ENCODE measurements around the gene SCGB1D4.

SCGB1D4 gene

GRCh38 chr11:62280452-62280851 lies 18.4 kb downstream of the SCGB1D4 start:
- no peak for DNase-seq (ENCODE audit: low spot score)

GRCh38 chr11:62273789-62274275 lies 25.0 kb downstream of the SCGB1D4 start:
- no peak for DNase-seq (ENCODE audit: low spot score)

DNA sequence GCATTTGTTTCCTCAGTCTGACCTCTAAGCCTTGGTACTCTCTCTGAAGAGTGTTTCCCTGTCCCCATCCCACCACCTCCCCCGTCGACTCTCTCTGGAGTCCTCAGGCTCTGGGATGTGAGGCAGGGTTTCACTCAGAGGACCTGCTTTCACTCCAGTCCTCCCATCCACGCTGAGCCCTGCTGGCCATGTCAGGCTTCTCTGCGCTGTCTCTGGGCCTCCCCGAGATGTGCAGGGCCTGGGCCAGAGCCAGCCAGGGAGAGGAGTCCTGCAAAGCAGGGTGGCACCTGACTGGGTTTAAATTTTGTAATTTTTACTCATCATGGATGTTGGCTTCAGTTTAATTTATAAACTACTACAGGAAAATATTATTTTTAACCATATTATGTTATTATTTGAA lies 25.6 kb downstream of the SCGB1D4 start:
- DNase-seq (ENCODE audit: low spot score) = no peak

DNA sequence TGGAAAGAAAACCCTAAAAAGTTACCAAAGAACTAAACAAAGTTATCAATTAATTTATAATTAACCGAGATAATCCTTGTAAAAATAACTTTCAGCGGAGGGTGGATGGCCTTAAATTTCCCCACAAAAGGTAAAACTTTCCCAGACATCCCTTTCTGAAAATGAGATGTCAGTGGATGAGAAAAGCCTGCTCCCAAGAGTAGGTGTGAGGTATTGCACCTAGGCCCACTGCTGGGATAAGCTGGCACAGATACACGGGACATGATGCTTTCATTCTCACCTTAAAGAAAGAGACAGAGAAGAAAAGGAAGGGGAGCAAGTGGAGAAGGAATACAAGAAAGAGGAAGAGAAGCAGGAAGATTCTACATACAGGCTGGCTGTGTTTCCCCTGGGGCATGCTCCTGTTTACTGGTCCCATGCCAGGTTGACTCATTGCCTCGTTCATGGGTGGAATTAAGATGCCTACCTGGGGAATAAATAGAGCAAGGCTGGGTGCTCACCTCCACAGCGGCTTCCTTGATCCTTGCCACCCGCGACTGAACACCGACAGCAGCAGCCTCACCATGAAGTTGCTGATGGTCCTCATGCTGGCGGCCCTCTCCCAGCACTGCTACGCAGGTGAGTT lies 29.1 kb downstream of the SCGB1D4 start, which contains the start of gene SCGB2A2:
Gene SCGB2A2 (plus strand): TSS at position 505 of the 625 bp plus-strand sequence. CDS start 59 bp downstream, at position 564.
- DNase-seq (ENCODE audit: low spot score) = no peak

GRCh38 chr11:62267576-62267975 lies 31.3 kb downstream of the SCGB1D4 start:
- no peak for DNase-seq (ENCODE audit: low spot score)

GRCh38 chr11:62267050-62267449 lies 31.8 kb downstream of the SCGB1D4 start:
- DNase-seq (ENCODE audit: low spot score) = no peak

DNA sequence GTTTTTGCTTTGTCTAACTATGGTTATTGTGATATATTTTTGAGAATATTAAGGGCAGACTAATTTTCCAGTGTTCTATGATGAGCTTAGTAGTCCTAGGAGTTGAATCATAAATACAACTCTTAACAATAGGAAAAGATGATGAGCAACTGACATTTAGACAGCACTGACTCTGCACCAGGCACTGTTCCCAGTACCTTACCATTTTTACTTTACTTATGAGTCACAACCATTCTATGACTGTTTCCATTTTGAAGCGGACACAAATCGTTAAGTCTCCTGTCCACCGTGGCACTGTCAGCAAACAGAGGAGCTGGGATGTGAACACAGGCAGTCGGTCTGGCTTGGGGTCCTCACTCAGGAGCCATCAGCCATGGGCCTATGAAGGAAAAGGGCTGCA lies 32.3 kb downstream of the SCGB1D4 start:
- DNase-seq (ENCODE audit: low spot score) = no peak

GRCh38 chr11:62264004-62264403 lies 34.9 kb downstream of the SCGB1D4 start:
- DNase-seq (ENCODE audit: low spot score) = no peak

DNA sequence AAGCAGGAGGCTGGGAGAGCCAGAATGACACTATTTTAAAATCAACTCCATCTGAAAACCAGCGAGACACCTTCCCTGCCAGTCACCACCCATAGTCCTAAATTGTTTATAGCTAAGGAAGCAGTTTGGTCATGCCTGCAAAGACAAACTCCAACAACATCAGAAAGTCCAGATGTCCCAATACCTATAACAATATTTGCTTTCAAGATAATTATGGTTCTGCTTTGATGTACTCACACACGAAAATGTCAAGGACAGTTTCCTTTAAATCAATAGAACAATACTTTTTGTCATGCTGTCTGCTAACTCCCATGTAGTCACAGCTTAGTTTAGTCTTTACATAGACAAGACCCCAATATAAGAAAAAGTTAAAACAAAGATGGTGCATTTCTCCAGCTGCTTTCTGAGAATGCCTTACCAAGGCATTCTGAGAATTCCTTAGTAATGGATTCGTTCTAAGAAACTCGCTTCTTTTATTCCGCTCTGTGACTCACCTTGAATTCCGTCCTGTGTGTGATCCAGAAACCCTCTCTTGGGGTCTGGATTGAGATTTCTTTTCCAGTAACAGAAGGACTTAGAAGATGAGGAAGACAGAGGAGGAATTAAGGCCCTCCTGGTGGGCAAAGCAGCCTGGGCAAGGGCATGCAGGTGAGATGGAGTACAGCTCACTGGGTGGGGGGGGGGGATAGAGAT lies 38.5 kb downstream of the SCGB1D4 start:
- DNase-seq (ENCODE audit: low spot score) = no peak

- DNase-seq (ENCODE audit: low spot score) = no peak
Observed at GRCh38 chr11:62256281-62256680, 42.6 kb downstream of the SCGB1D4 start.

DNA sequence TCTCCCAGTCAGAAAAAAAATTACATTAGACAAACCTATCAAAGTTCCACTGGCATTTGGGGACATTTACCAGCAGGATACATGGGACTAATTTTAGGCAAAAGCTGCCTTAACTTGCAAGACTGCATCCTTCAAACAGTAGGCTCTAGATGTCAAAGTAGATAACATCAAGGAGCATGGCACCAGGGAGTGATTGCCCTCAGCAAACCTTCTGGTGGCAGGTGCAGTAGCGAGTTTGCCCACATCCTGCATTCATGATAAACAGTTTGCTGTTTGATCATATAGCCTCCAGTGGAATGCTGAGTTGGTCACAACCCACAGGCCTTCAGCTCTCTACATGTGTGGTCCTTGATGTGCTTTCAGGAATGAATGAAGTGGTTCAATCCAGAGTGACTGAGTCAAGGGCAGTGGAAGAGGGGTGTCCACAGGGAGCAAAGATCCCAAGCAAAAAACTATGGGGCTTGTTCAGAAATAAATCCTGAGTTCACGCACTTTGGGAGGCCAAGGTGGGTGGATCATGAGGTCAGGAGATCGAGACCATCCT lies 44.8 kb downstream of the SCGB1D4 start:
- no peak for DNase-seq (ENCODE audit: low spot score)

GRCh38 chr11:62251698-62252097 lies 47.2 kb downstream of the SCGB1D4 start:
- no peak for DNase-seq (ENCODE audit: low spot score)

All from SK-N-DZ (cell line).